ENCODE data around the gene KIFAP3.
"Not testable (repeated sequence)": the region's sequence is repeated elsewhere in the genome, so short reads cannot be mapped to it uniquely, and the experiment has no call there.

KIFAP3 gene

GRCh38 chr1:170064821-170065220 is 9.7 kb downstream of the KIFAP3 start:
- in situ Hi-C loops (cut with MboI; ENCODE audit: low sequenced_read_pairs): no loop called here

GRCh38 chr1:170063109-170063826 is 11.2 kb downstream of the KIFAP3 start:
- in situ Hi-C loops (cut with MboI; ENCODE audit: low sequenced_read_pairs): no loop called here

GRCh38 chr1:170061676-170062075 is 12.8 kb downstream of the KIFAP3 start:
- in situ Hi-C loops (cut with MboI; ENCODE audit: low sequenced_read_pairs): not testable (repeated sequence)

GRCh38 chr1:170060015-170060520 is 14.4 kb downstream of the KIFAP3 start:
- in situ Hi-C loops (cut with MboI; ENCODE audit: low sequenced_read_pairs): not testable (repeated sequence)

GRCh38 chr1:170049176-170049800 is 25.2 kb downstream of the KIFAP3 start:
- in situ Hi-C loops (cut with MboI; ENCODE audit: low sequenced_read_pairs): no loop called here

GRCh38 chr1:170048515-170048914 is 26.0 kb downstream of the KIFAP3 start:
- in situ Hi-C loops (cut with MboI; ENCODE audit: low sequenced_read_pairs): no loop called here

- in situ Hi-C loops (cut with MboI; ENCODE audit: low sequenced_read_pairs): no loop called here
Observed at GRCh38 chr1:170044187-170044586, 30.3 kb downstream of the KIFAP3 start.

- in situ Hi-C loops (cut with MboI; ENCODE audit: low sequenced_read_pairs): no loop called here
Observed at GRCh38 chr1:170041423-170042192, 32.9 kb downstream of the KIFAP3 start.

- in situ Hi-C loops (cut with MboI; ENCODE audit: low sequenced_read_pairs): no loop called here
Observed at GRCh38 chr1:170032531-170033280, 41.8 kb downstream of the KIFAP3 start.

GRCh38 chr1:170030212-170030611 is 44.3 kb downstream of the KIFAP3 start:
- in situ Hi-C loops (cut with MboI; ENCODE audit: low sequenced_read_pairs): no loop called here

- in situ Hi-C loops (cut with MboI; ENCODE audit: low sequenced_read_pairs): no loop called here
Observed at GRCh38 chr1:170027760-170028159, 46.7 kb downstream of the KIFAP3 start.

- in situ Hi-C loops (cut with MboI; ENCODE audit: low sequenced_read_pairs): no loop called here
Observed at GRCh38 chr1:170020859-170021258, 53.6 kb downstream of the KIFAP3 start.

GRCh38 chr1:170017478-170017877 is 57.0 kb downstream of the KIFAP3 start:
- in situ Hi-C loops (cut with MboI; ENCODE audit: low sequenced_read_pairs): no loop called here

GRCh38 chr1:170012920-170013319 is 61.6 kb downstream of the KIFAP3 start:
- in situ Hi-C loops (cut with MboI; ENCODE audit: low sequenced_read_pairs): no loop called here

- in situ Hi-C loops (cut with MboI; ENCODE audit: low sequenced_read_pairs): no loop called here
Observed at GRCh38 chr1:170010443-170010842, 64.1 kb downstream of the KIFAP3 start.

- in situ Hi-C loops (cut with MboI; ENCODE audit: low sequenced_read_pairs): no loop called here
Observed at GRCh38 chr1:170009551-170009950, 64.9 kb downstream of the KIFAP3 start.

GRCh38 chr1:170008745-170009144 is 65.8 kb downstream of the KIFAP3 start:
- in situ Hi-C loops (cut with MboI; ENCODE audit: low sequenced_read_pairs): not testable (repeated sequence)

- in situ Hi-C loops (cut with MboI; ENCODE audit: low sequenced_read_pairs): not testable (repeated sequence)
Observed at GRCh38 chr1:170003270-170003835, 71.1 kb downstream of the KIFAP3 start.

- in situ Hi-C loops (cut with MboI; ENCODE audit: low sequenced_read_pairs): no loop called here
Observed at GRCh38 chr1:170001266-170001665, 73.2 kb downstream of the KIFAP3 start.

GRCh38 chr1:169999761-170000160 is 74.7 kb downstream of the KIFAP3 start:
- in situ Hi-C loops (cut with MboI; ENCODE audit: low sequenced_read_pairs): no loop called here

GRCh38 chr1:169999331-169999741 is 75.2 kb downstream of the KIFAP3 start:
- in situ Hi-C loops (cut with MboI; ENCODE audit: low sequenced_read_pairs): no loop called here
